ENCODE data around the gene IQSEC2. TPM values are rescaled to one million over a fixed set of nuclear protein-coding genes. Genes with fewer than 3 reads are reported as not detected.

The IQSEC2 gene
- total RNA-seq, 1 experiment from 2014 or later: 8.5 TPM

- Histone ChIP-seq H3K9ac (ENCODE audit: low read length) (no peak overlapping the region), H3K79me2 (ENCODE audit: low read length) (0 out of 2 replicates have a peak, but pooled peaks cover 4% of the 10 kb centered on the region), H3K4me2 (ENCODE audit: low read length) (no peak overlapping the region), H3K27me3 (ENCODE audit: low read length) (no peaks in the 10 kb centered on the region), H3K4me1 (ENCODE audit: insufficient read depth, low read length) (no peaks in the 10 kb centered on the region), H3K4me3 (ENCODE audit: low read length) (no peak overlapping the region), H2AFZ (ENCODE audit: low read length) (no peak overlapping the region), H3K9me2 (replicated peaks; ENCODE audit: low read length) (no peaks in the 10 kb centered on the region), H3K27ac (ENCODE audit: low read length) (no peak overlapping the region), H4K20me1 (ENCODE audit: low read length) (no peaks in the 10 kb centered on the region), H3K36me3 (ENCODE audit: low read depth, low read length) (no peaks in the 10 kb centered on the region), H3K9me3 (ENCODE audit: low read length) (no peaks in the 10 kb centered on the region), H3F3A (ENCODE audit: low read length, unreplicated experiment) (no peaks in the 10 kb centered on the region)
- DNase-seq: no peak
- no peak for ATAC-seq
- ChIA-PET CTCF (interaction anchor here (0.5 kb wide), 1 partner anchor 25 kb away, joined by 5 read pairs; no protein-coding TSS in a partner anchor), POLR2A (ENCODE audit: unreplicated experiment) (no interaction called here)
- intact Hi-C loops (cut with micrococcal nuclease): no loop called here
- no TSS peak for BruUV-seq (replicated peaks)
- TF ChIP-seq EZH2phosphoT487 (IDR thresholded peaks at IDR 0.05; ENCODE audit: borderline replicate concordance, low read length) (no peak), EZH2 (IDR thresholded peaks at IDR 0.05; ENCODE audit: low read length, unreplicated experiment) (no peak), CTCF (conservative IDR thresholded peaks at IDR 0.05; ENCODE audit: low read depth, low read length) (no peak)
Observed at GRCh38 chrX:53257166-53257565, 24.2 kb downstream of the IQSEC2 start.

GRCh38 chrX:53256446-53257041, 24.8 kb downstream of the IQSEC2 start:
- no TSS peak for BruUV-seq (replicated peaks)
- H3K36me3 ChIP-seq (ENCODE audit: low read depth, low read length): no peaks in the 10 kb centered on the region
- H3K9ac ChIP-seq (ENCODE audit: low read length): no peak overlapping the region
- H3K4me3 ChIP-seq (ENCODE audit: low read length): no peak overlapping the region
- no peak for TF ChIP-seq EZH2 (IDR thresholded peaks at IDR 0.05; ENCODE audit: low read length, unreplicated experiment)
- no peak for TF ChIP-seq CTCF (conservative IDR thresholded peaks at IDR 0.05; ENCODE audit: low read depth, low read length)
- no peak for TF ChIP-seq EZH2phosphoT487 (IDR thresholded peaks at IDR 0.05; ENCODE audit: borderline replicate concordance, low read length)
- no peak overlapping the region for H2AFZ ChIP-seq (ENCODE audit: low read length)
- CTCF ChIA-PET: no interaction called here
- no peaks in the 10 kb centered on the region for H3K79me2 ChIP-seq (ENCODE audit: low read length)
- H3K9me3 ChIP-seq (ENCODE audit: low read length): no peaks in the 10 kb centered on the region
- no peaks in the 10 kb centered on the region for H4K20me1 ChIP-seq (ENCODE audit: low read length)
- H3K9me2 ChIP-seq (replicated peaks; ENCODE audit: low read length): no peaks in the 10 kb centered on the region
- DNase-seq (no peak), ATAC-seq (no peak)
- POLR2A ChIA-PET (ENCODE audit: unreplicated experiment): no interaction called here
- no peaks in the 10 kb centered on the region for H3F3A ChIP-seq (ENCODE audit: low read length, unreplicated experiment)
- H3K27ac ChIP-seq (ENCODE audit: low read length): no peak overlapping the region
- no peaks in the 10 kb centered on the region for H3K4me1 ChIP-seq (ENCODE audit: insufficient read depth, low read length)
- H3K4me2 ChIP-seq (ENCODE audit: low read length): no peak overlapping the region
- H3K27me3 ChIP-seq (ENCODE audit: low read length): no peaks in the 10 kb centered on the region
- intact Hi-C loops (cut with micrococcal nuclease): no loop called here

- ChIA-PET POLR2A (ENCODE audit: unreplicated experiment) (no interaction called here), CTCF (no interaction called here)
Observed at GRCh38 chrX:53255738-53256191, 25.6 kb downstream of the IQSEC2 start.

More at GRCh38 chrX:53255738-53256191, 25.6 kb downstream of the IQSEC2 start:
- Histone ChIP-seq H3K79me2 (ENCODE audit: low read length) (no peaks in the 10 kb centered on the region), H3K9ac (ENCODE audit: low read length) (no peak overlapping the region), H3K9me2 (replicated peaks; ENCODE audit: low read length) (no peaks in the 10 kb centered on the region), H3K4me3 (ENCODE audit: low read length) (no peak overlapping the region), H3K36me3 (ENCODE audit: low read depth, low read length) (no peaks in the 10 kb centered on the region), H4K20me1 (ENCODE audit: low read length) (no peaks in the 10 kb centered on the region), H3K27me3 (ENCODE audit: low read length) (no peaks in the 10 kb centered on the region), H3K9me3 (ENCODE audit: low read length) (no peaks in the 10 kb centered on the region), H2AFZ (ENCODE audit: low read length) (no peak overlapping the region), H3K4me2 (ENCODE audit: low read length) (no peak overlapping the region), H3F3A (ENCODE audit: low read length, unreplicated experiment) (no peaks in the 10 kb centered on the region), H3K27ac (ENCODE audit: low read length) (no peak overlapping the region), H3K4me1 (ENCODE audit: insufficient read depth, low read length) (no peaks in the 10 kb centered on the region)
- ATAC-seq: no peak
- intact Hi-C loops (cut with micrococcal nuclease): no loop called here
- DNase-seq: no peak
- TF ChIP-seq CTCF (conservative IDR thresholded peaks at IDR 0.05; ENCODE audit: low read depth, low read length) (no peak), EZH2 (IDR thresholded peaks at IDR 0.05; ENCODE audit: low read length, unreplicated experiment) (no peak)
- no TSS peak for BruUV-seq (replicated peaks)
